PC-9 (cell line): ENCODE results near the gene HOXB3.

Experiments
- EZH2 ChIP-seq: fragments of 200-600 bp; sonication (generic); IDR thresholded peaks from 2 replicates; pipeline ENCODE4 v1.8.0; 2017; ENCODE audit warnings: antibody characterized with exemption, low read depth
- TF ChIP-seq, protein P1 (sequence below): fragments of 200-600 bp; sonication (generic); conservative IDR thresholded peaks from 2 replicates; pipeline ENCODE4 v1.6.1; 2017; ENCODE audit warnings: mixed run types, antibody characterized with exemption, mild to moderate bottlenecking, moderate library complexity

GRCh38 chr17:48576479-48577309 lies 13.3 kb downstream of the HOXB3 start:
- TF ChIP-seq, protein P1, sequence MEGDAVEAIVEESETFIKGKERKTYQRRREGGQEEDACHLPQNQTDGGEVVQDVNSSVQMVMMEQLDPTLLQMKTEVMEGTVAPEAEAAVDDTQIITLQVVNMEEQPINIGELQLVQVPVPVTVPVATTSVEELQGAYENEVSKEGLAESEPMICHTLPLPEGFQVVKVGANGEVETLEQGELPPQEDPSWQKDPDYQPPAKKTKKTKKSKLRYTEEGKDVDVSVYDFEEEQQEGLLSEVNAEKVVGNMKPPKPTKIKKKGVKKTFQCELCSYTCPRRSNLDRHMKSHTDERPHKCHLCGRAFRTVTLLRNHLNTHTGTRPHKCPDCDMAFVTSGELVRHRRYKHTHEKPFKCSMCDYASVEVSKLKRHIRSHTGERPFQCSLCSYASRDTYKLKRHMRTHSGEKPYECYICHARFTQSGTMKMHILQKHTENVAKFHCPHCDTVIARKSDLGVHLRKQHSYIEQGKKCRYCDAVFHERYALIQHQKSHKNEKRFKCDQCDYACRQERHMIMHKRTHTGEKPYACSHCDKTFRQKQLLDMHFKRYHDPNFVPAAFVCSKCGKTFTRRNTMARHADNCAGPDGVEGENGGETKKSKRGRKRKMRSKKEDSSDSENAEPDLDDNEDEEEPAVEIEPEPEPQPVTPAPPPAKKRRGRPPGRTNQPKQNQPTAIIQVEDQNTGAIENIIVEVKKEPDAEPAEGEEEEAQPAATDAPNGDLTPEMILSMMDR: no peak
- no peak for TF ChIP-seq EZH2
